ENCODE results near the gene ARAP1. TPM values are rescaled to one million over a fixed set of nuclear protein-coding genes. Genes with fewer than 3 reads are reported as not detected.

ARAP1 gene
- total RNA-seq, 1 experiment from 2014 or later, result 73.6 TPM

- no peak for TF ChIP-seq SIN3A (IDR thresholded peaks at IDR 0.05; ENCODE audit: borderline replicate concordance, insufficient read depth, low read depth, low read length)
- TF ChIP-seq POLR2AphosphoS5 (IDR thresholded peaks at IDR 0.05; ENCODE audit: low read depth, low read length), result no peak
- no peak for TF ChIP-seq REST (IDR thresholded peaks at IDR 0.05; ENCODE audit: insufficient read depth in 1 of 2, low read depth in 2 of 2, low read length in 1 of 2)
- TF ChIP-seq TCF7L2 (IDR thresholded peaks at IDR 0.05; ENCODE audit: low read depth, low read length), result no peak
- no peak for TF ChIP-seq CTCF (IDR thresholded peaks at IDR 0.05)
- no peaks in the 10 kb centered on the region for H3K27me3 ChIP-seq (ENCODE audit: control insufficient read depth, insufficient read depth, low read length)
- DNase-seq (ENCODE audit: low read depth, low spot score) (no peak), ATAC-seq (no peak)
- in situ Hi-C loops (cut with HindIII; ENCODE audit: low pct_unique_long_range_greater_than_20kb, low sequenced_read_pairs), result no loop called here
- H3K9me3 ChIP-seq (ENCODE audit: control insufficient read depth, insufficient read depth, low read depth, low read length), result no peaks in the 10 kb centered on the region
- peaks cover 19% of the 10 kb centered on the region for H3K4me1 ChIP-seq (ENCODE audit: control insufficient read depth, insufficient read depth, low read length)
- H3K4me3 ChIP-seq (ENCODE audit: low read depth in 2 of 2, low read length in 2 of 2), result no peak overlapping the region
- no peaks in the 10 kb centered on the region for H3K36me3 ChIP-seq (ENCODE audit: control insufficient read depth, insufficient read depth, low read length)
- CTCF ChIA-PET, result interaction anchor here (0.6 kb wide), 1 partner anchor 404 kb away, joined by 6 read pairs; the partner anchor contains the start of gene FCHSD2
- H3K27ac ChIP-seq (ENCODE audit: low read length), result no peak overlapping the region
- POLR2A ChIA-PET, result interaction anchor here (0.6 kb wide), 1 partner anchor 76 kb away, joined by 3 read pairs; the partner anchor contains the start of gene ATG16L2
- intact Hi-C loops (cut with micrococcal nuclease; ENCODE audit: unreplicated experiment), result no loop called here
- no TSS peak for BruUV-seq (replicated peaks)
These were observed 13.7 kb downstream of the ARAP1 start for GRCh38 chr11:72738199-72739141.

- H3K27me3 ChIP-seq (ENCODE audit: control insufficient read depth, insufficient read depth, low read length), result no peaks in the 10 kb centered on the region
- peaks cover 15% of the 10 kb centered on the region for H3K4me1 ChIP-seq (ENCODE audit: control insufficient read depth, insufficient read depth, low read length)
- TF ChIP-seq REST (IDR thresholded peaks at IDR 0.05; ENCODE audit: insufficient read depth in 1 of 2, low read depth in 2 of 2, low read length in 1 of 2) (no peak), TCF7L2 (IDR thresholded peaks at IDR 0.05; ENCODE audit: low read depth, low read length) (no peak), POLR2AphosphoS5 (IDR thresholded peaks at IDR 0.05; ENCODE audit: low read depth, low read length) (no peak)
- no TSS peak for BruUV-seq (replicated peaks)
- no peaks in the 10 kb centered on the region for H3K36me3 ChIP-seq (ENCODE audit: control insufficient read depth, insufficient read depth, low read length)
- ChIA-PET POLR2A (no interaction called here), CTCF (interaction anchor here (1.0 kb wide), 1 partner anchor 12 kb away, joined by 3 read pairs; no protein-coding TSS in a partner anchor)
- no peaks in the 10 kb centered on the region for H3K9me3 ChIP-seq (ENCODE audit: control insufficient read depth, insufficient read depth, low read depth, low read length)
- H3K4me3 ChIP-seq (ENCODE audit: low read depth in 2 of 2, low read length in 2 of 2), result no peak overlapping the region
- intact Hi-C loops (cut with micrococcal nuclease; ENCODE audit: unreplicated experiment) (no loop called here), in situ Hi-C loops (cut with HindIII; ENCODE audit: low pct_unique_long_range_greater_than_20kb, low sequenced_read_pairs) (no loop called here)
- ATAC-seq (no peak), DNase-seq (ENCODE audit: low read depth, low spot score) (no peak)
- no peak overlapping the region for H3K27ac ChIP-seq (ENCODE audit: low read length)
These were observed 14.9 kb downstream of the ARAP1 start for GRCh38 chr11:72737336-72737735.

Measured in Panc1 (cell line).